KOPT-K1 (cell line): ENCODE measurements around the gene CAP2.

Source experiments
- H3K27ac ChIP-seq: fragments of 200-600 bp; sonication (generic); 2 replicates; pipeline ENCODE4 v1.5.1; 2016; ENCODE audit warnings: antibody characterized with exemption, mild to moderate bottlenecking, low read depth, low read length; ENCODE audit not compliant: poor library complexity, severe bottlenecking
- H3K36me3 ChIP-seq: fragments of 200-600 bp; sonication (generic); 2 replicates; pipeline ENCODE4 v1.5.1; 2017; ENCODE audit warnings: antibody characterized with exemption, mild to moderate bottlenecking, low read length, moderate library complexity; ENCODE audit not compliant: insufficient read depth
- H3K9me3 ChIP-seq: fragments of 200-600 bp; sonication (generic); 2 replicates; pipeline ENCODE4 v1.5.1; 2017; ENCODE audit warnings: antibody characterized with exemption, low read length, mild to moderate bottlenecking; ENCODE audit not compliant: insufficient read depth, poor library complexity, severe bottlenecking

CAP2 gene

GRCh38 chr6:17470202-17470937, 77.0 kb downstream of the CAP2 start:
- Histone ChIP-seq H3K9me3 (no peaks in the 10 kb centered on the region), H3K27ac (no peak overlapping the region), H3K36me3 (no peaks in the 10 kb centered on the region)

- Histone ChIP-seq H3K9me3 (no peaks in the 10 kb centered on the region), H3K27ac (no peak overlapping the region)
These were observed 77.5 kb downstream of the CAP2 start for GRCh38 chr6:17470938-17471327.

GRCh38 chr6:17472653-17473183, 79.3 kb downstream of the CAP2 start:
- no peaks in the 10 kb centered on the region for H3K36me3 ChIP-seq
- no peaks in the 10 kb centered on the region for H3K9me3 ChIP-seq
- no peak overlapping the region for H3K27ac ChIP-seq

More at GRCh38 chr6:17470938-17471327, 77.5 kb downstream of the CAP2 start:
- no peaks in the 10 kb centered on the region for H3K36me3 ChIP-seq

GRCh38 chr6:17473554-17473953, 80.2 kb downstream of the CAP2 start:
- H3K9me3 ChIP-seq: no peaks in the 10 kb centered on the region
- H3K27ac ChIP-seq: no peak overlapping the region
- H3K36me3 ChIP-seq: no peaks in the 10 kb centered on the region

GRCh38 chr6:17474289-17474688, 80.9 kb downstream of the CAP2 start:
- no peaks in the 10 kb centered on the region for H3K36me3 ChIP-seq
- no peaks in the 10 kb centered on the region for H3K9me3 ChIP-seq
- no peak overlapping the region for H3K27ac ChIP-seq

- no peaks in the 10 kb centered on the region for H3K9me3 ChIP-seq
- H3K27ac ChIP-seq: no peak overlapping the region
- H3K36me3 ChIP-seq: no peaks in the 10 kb centered on the region
These were observed 82.3 kb downstream of the CAP2 start for GRCh38 chr6:17475606-17476244.

GRCh38 chr6:17476511-17476910, 83.1 kb downstream of the CAP2 start:
- Histone ChIP-seq H3K36me3 (no peaks in the 10 kb centered on the region), H3K9me3 (no peaks in the 10 kb centered on the region), H3K27ac (no peak overlapping the region)

GRCh38 chr6:17477356-17477755, 84.0 kb downstream of the CAP2 start:
- H3K9me3 ChIP-seq: no peaks in the 10 kb centered on the region
- H3K36me3 ChIP-seq: no peaks in the 10 kb centered on the region
- H3K27ac ChIP-seq: no peak overlapping the region

- H3K27ac ChIP-seq: no peak overlapping the region
- H3K9me3 ChIP-seq: no peaks in the 10 kb centered on the region
- no peaks in the 10 kb centered on the region for H3K36me3 ChIP-seq
These were observed 85.0 kb downstream of the CAP2 start for GRCh38 chr6:17478223-17478907.

GRCh38 chr6:17478946-17479345, 85.6 kb downstream of the CAP2 start:
- H3K27ac ChIP-seq: no peak overlapping the region
- no peaks in the 10 kb centered on the region for H3K36me3 ChIP-seq
- no peaks in the 10 kb centered on the region for H3K9me3 ChIP-seq

GRCh38 chr6:17480476-17480875, 87.1 kb downstream of the CAP2 start:
- H3K27ac ChIP-seq: no peak overlapping the region
- no peaks in the 10 kb centered on the region for H3K9me3 ChIP-seq
- no peaks in the 10 kb centered on the region for H3K36me3 ChIP-seq

- Histone ChIP-seq H3K36me3 (no peaks in the 10 kb centered on the region), H3K27ac (no peak overlapping the region), H3K9me3 (no peaks in the 10 kb centered on the region)
These were observed 89.3 kb downstream of the CAP2 start for GRCh38 chr6:17482711-17483110.

- no peaks in the 10 kb centered on the region for H3K9me3 ChIP-seq
- H3K27ac ChIP-seq: no peak overlapping the region
- no peaks in the 10 kb centered on the region for H3K36me3 ChIP-seq
These were observed 90.1 kb downstream of the CAP2 start for GRCh38 chr6:17483391-17484016.

- Histone ChIP-seq H3K9me3 (no peaks in the 10 kb centered on the region), H3K36me3 (no peaks in the 10 kb centered on the region), H3K27ac (no peak overlapping the region)
These were observed 90.9 kb downstream of the CAP2 start for GRCh38 chr6:17484201-17484849.

GRCh38 chr6:17485181-17485580, 91.8 kb downstream of the CAP2 start:
- H3K36me3 ChIP-seq: no peaks in the 10 kb centered on the region

More at GRCh38 chr6:17485181-17485580, 91.8 kb downstream of the CAP2 start:
- Histone ChIP-seq H3K9me3 (no peaks in the 10 kb centered on the region), H3K27ac (no peak overlapping the region)
